Adrenal gland (tissue), 12 donors: Measurements from ENCODE around the gene SMIM28. TPM values are rescaled to one million over a fixed set of nuclear protein-coding genes. Genes with fewer than 3 reads are reported as not detected.

ENCODE experiments used
- DNase-seq, 7 donors: peaks; one replicate each; pipeline ENCODE4 v3.0.0-alpha.2; 2019 to 2020
- H3K27ac ChIP-seq, 5 donors: fragments of 200-600 bp; sonication (generic) in 4 of 5; 1 replicate in 3 of 5; 2 replicates in 2 of 5; pipeline versions ENCODE4 v1.5.1 to v1.8.0; 2016 to 2020; ENCODE audit warnings: mild to moderate bottlenecking in 1 of 5
- H3K27me3 ChIP-seq: fragments of 200-600 bp; 2 replicates; pipeline ENCODE4 v1.8.0; 2021
- H3K36me3 ChIP-seq, 2 donors: fragments of 200-600 bp; replicated peaks in 1 of 2; 1 replicate in 1 of 2; 2 replicates in 1 of 2; pipeline versions ENCODE4 v1.5.1 to v1.8.0; 2018 to 2022
- H3K4me1 ChIP-seq, 2 donors: fragments of 200-600 bp; replicated peaks in 1 of 2; 1 replicate in 1 of 2; 2 replicates in 1 of 2; pipeline versions ENCODE4 v1.5.1 to v1.8.0; 2018 to 2021
- H3K4me3 ChIP-seq, 4 donors: fragments of 200-600 bp; sonication (generic) in 3 of 4; one replicate each; pipeline ENCODE4 v1.5.1; 2016 to 2018
- H3K9me3 ChIP-seq, 3 donors: fragments of 200-600 bp; sonication (generic) in 1 of 3; replicated peaks in 1 of 3; 1 replicate in 2 of 3; 2 replicates in 1 of 3; pipeline versions ENCODE4 v1.5.1 to v1.8.0; 2016 to 2021
- POLR2A ChIP-seq, 2 donors: fragments of 450-650 bp; IDR thresholded peaks; one replicate each; pipeline ENCODE4 v1.6.1; 2017; ENCODE audit warnings: antibody characterized with exemption in 2 of 2, mild to moderate bottlenecking in 2 of 2, moderate library complexity in 1 of 2
- WGBS, 4 donors: extraction: QIAGEN DNeasy Blood & Tissue Kit in 2 of 4; methylation state at CpG; one replicate each; pipeline versions ENCODE4 v1.1.5 to v1.1.7; 2013 to 2017; 5-methylcytosine and 5-hydroxymethylcytosine counted together
- intact Hi-C, 2 donors: fragments of 100-400 bp; cut with DNase I; formaldehyde crosslinking; loops; one replicate each; pipeline versions ENCODE4 v1.14.1 to v1.15.0; 2022 to 2023
- polyA plus RNA-seq, 3 donors: library from polyadenylated mRNA; stranded (reverse); fragments of 200-250 nt in 2 of 3; fragments of 350-450 nt in 1 of 3; fragmentation: Illumina TruSeq in 1 of 3; extraction: RNeasy Lipid Tissue Mini Kit (QIAGEN cat#74804) in 1 of 3; gene quantifications; one replicate each; pipeline ENCODE4 v1.2.3, GENCODE V29; 2013 to 2014
- total RNA-seq, 9 donors: library from RNA; depleted of rRNA in 4 of 9; stranded (reverse); fragments of >200 nt in 4 of 9; fragments of 120-200 nt in 1 of 9; fragmentation: NEBNext Ultra II Directional in 1 of 9; extraction: Animal tissue kit (Norgen Biotek cat#: 25700) in 1 of 9; gene quantifications; one replicate each; pipeline versions ENCODE4 v1.1.0 to v1.2.4, GENCODE V29; 2013 to 2023
- TF ChIP-seq, protein P1 (sequence below), 6 experiments: fragments of 450-650 bp in 4 of 6; fragments of 200-600 bp in 2 of 6; sonication (generic) in 1 of 6; IDR thresholded peaks; 1 replicate in 5 of 6; 2 replicates in 1 of 6; pipeline versions ENCODE4 v1.5.1 to v1.8.0; 2016 to 2021; ENCODE audit warnings: antibody characterized with exemption in 6 of 6, mild to moderate bottlenecking in 2 of 6, moderate library complexity in 1 of 6
- donor health status: healthy with polysubstance abuse.
- donor health status: Bipolar disorder and iron deficiency.
- donor health status: DM: yes; HTN: yes; CAD: no.
- donor health status: DM: no; HTN: no; CAD: no.
- donor health status: DM: no; HTN: no; CAD: no.
- donor health status: DM: yes; HTN: yes; CAD: no.

Gene SMIM28
- total and polyA plus RNA-seq, 12 donors = not detected

DNA sequence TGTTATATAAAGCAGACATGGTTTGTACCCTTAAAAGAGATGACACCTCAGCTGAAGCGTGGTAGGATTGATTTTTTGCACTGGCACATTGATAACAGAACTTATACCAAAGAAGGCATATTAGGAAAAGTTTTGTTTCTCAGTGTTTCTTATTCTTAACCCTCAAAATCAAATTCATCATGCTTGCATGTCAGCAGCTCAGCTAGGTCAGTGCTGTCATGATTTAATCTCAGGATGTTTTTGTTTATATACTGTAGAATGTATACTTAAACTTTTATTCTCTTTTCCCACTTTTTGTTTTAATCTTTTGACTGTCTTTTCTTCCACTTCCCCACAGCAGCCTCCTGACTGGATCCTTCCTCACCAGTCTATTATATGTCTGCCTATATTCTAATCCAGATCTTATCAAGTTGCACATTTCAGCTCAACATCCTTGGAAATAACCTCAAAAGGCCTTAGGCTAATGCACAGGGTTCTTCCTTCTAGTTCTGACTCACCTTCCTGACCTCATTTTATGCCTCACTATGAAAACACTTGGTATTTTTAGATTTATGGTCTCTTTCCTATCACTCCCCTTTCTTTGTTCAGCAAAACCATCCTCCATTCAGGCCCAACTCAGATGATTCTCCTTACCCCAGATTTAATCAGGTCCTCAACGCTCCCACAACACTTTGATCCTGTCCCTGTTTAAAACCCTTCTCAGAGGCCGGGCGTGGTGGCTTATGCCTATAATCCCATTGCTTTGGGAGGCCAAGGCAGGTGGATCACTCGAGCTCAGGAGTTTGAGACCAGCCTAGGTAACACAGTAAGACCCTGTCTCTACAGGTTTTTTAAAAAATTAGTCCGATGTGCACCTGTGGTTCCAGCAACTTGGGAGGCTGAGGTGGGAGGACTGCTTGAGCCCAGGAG is 33.5 kb downstream of the SMIM28 start:
- WGBS, 4 donors = 83 to 87% (median 85%) methylated on average over 6 of the region's 6 CpGs
- TF ChIP-seq, protein P1, sequence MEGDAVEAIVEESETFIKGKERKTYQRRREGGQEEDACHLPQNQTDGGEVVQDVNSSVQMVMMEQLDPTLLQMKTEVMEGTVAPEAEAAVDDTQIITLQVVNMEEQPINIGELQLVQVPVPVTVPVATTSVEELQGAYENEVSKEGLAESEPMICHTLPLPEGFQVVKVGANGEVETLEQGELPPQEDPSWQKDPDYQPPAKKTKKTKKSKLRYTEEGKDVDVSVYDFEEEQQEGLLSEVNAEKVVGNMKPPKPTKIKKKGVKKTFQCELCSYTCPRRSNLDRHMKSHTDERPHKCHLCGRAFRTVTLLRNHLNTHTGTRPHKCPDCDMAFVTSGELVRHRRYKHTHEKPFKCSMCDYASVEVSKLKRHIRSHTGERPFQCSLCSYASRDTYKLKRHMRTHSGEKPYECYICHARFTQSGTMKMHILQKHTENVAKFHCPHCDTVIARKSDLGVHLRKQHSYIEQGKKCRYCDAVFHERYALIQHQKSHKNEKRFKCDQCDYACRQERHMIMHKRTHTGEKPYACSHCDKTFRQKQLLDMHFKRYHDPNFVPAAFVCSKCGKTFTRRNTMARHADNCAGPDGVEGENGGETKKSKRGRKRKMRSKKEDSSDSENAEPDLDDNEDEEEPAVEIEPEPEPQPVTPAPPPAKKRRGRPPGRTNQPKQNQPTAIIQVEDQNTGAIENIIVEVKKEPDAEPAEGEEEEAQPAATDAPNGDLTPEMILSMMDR (IDR thresholded peaks at IDR 0.05) = no peak
- no peak for TF ChIP-seq POLR2A (IDR thresholded peaks at IDR 0.05)
- Histone ChIP-seq H3K27ac (peak overlapping the region in 2 of 5 donors; percentile 26 to 46), H3K4me1 (peaks cover 7 to 12% of the 10 kb centered on the region in 2 donors), H3K27me3 (no peaks in the 10 kb centered on the region), H3K9me3 (no peaks in the 10 kb centered on the region), H3K36me3 (peaks cover 0 to 69% of the 10 kb centered on the region in 2 donors), H3K4me3 (no peak overlapping the region)
- DNase-seq = no peak
- intact Hi-C loops = no loop called here

DNA sequence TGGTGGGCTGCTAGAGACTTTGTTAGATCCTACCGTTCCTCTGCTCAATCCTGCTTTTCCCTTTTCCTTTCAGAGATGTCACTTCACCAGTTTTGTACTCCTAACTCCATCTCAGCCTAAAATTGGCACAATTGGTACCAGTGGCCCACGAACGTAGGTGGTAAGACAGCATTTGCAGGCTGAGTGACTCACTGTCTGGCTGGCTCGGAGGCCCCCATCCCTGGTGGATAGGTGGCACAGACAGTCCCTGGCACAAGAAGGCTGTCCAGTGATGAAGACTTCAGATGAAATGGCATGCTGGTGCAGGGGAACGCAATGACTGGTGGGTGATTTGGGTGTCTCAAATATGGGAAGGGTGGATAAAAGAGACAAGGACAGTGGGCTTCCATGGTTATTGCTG is 37.4 kb downstream of the SMIM28 start:
- Histone ChIP-seq H3K4me3 (no peak overlapping the region), H3K4me1 (peaks cover 7 to 9% of the 10 kb centered on the region in 2 donors), H3K27ac (no peak overlapping the region), H3K9me3 (no peaks in the 10 kb centered on the region), H3K27me3 (no peaks in the 10 kb centered on the region), H3K36me3 (peaks cover 0 to 31% of the 10 kb centered on the region in 2 donors)
- TF ChIP-seq, protein P1 (IDR thresholded peaks at IDR 0.05) = no peak
- TF ChIP-seq POLR2A (IDR thresholded peaks at IDR 0.05) = no peak
- no peak for DNase-seq
- 77 to 88% (median 85%) methylated on average over 5 of the region's 5 CpGs for WGBS, 4 donors
- intact Hi-C loops = no loop called here

DNA sequence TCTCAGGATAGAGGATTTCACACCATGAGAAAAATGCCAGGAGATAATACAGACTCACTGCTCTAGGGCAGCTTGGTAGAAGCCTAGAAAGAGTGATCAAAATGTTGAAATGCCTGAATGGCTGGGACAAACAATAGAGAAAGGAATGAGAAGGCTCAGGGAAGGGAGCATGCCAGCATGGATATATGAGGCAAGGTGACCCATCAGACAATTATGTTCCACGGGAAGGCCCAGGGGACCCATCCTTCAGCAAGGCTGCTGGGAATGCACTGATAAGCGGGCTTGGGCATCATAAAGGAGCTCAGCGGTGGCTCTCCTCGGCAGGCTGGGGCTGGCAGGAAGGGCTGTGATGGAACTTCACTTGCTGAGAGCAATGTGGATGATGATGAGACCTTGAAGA is 38.5 kb downstream of the SMIM28 start:
- no peak overlapping the region for H3K4me3 ChIP-seq
- peaks cover 0 to 24% of the 10 kb centered on the region in 2 donors for H3K36me3 ChIP-seq
- H3K27me3 ChIP-seq = no peaks in the 10 kb centered on the region
- H3K9me3 ChIP-seq = no peaks in the 10 kb centered on the region
- H3K4me1 ChIP-seq = peaks cover 0 to under 1% of the 10 kb centered on the region in 2 donors
- WGBS, 4 donors = 79 to 87% (median 84%) methylated on average over 4 of the region's 4 CpGs
- TF ChIP-seq POLR2A (IDR thresholded peaks at IDR 0.05) = no peak
- TF ChIP-seq, protein P1 (IDR thresholded peaks at IDR 0.05) = no peak
- DNase-seq = no peak
- H3K27ac ChIP-seq = no peak overlapping the region
- intact Hi-C loops = no loop called here

DNA sequence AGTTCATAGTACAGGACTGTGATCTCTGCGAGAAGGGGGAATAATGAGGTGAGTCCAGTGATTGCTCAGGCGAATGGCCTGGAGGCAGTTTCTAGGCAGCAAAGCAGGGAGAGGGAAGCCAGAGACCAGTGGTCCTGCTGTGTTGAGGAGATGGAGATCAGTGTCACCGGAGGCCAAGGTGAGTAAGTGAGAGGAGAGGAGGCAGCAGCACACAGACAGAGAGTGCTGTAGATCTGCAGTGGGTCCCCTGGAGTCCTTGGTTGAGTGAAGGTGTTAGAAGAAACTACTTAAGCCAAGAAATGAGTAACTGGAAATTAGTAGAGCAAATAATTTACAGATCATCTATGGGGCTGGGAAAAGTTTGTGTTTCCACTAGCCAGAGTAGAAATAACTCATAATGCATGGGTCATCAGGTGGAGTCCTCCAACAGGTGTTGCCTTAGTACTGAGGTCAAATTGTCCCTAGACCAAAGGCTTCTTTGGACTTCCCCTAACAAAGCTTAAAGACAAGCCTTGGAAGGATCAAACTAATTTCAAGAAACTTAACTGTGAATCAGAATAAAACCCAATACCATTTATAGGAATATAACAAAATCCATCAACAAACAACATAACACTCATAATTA is 39.9 kb downstream of the SMIM28 start:
- Histone ChIP-seq H3K4me3 (no peak overlapping the region), H3K9me3 (no peaks in the 10 kb centered on the region), H3K36me3 (peaks cover 0 to 14% of the 10 kb centered on the region in 2 donors), H3K27ac (no peak overlapping the region), H3K4me1 (no peaks in the 10 kb centered on the region), H3K27me3 (no peaks in the 10 kb centered on the region)
- intact Hi-C loops = no loop called here
- TF ChIP-seq, protein P1 (IDR thresholded peaks at IDR 0.05) = no peak
- TF ChIP-seq POLR2A (IDR thresholded peaks at IDR 0.05) = no peak
- no peak for DNase-seq
- 80 to 90% (median 88%) methylated on average over 3 of the region's 3 CpGs for WGBS, 4 donors
